Right renal pelvis (tissue), 4 donors: ENCODE measurements around the gene MAPK4. TPM values are rescaled to one million over a fixed set of nuclear protein-coding genes. Genes with fewer than 3 reads are reported as not detected.

Source experiments
- DNase-seq, 4 donors: peaks; one replicate each; pipeline ENCODE4 v3.0.0-alpha.2; 2013; ENCODE audit warnings: low read depth in 4 of 4, low spot score in 3 of 4, missing footprints in 1 of 4
- polyA plus RNA-seq, 4 donors: library from polyadenylated mRNA; unstranded; fragments of 120-200 nt; gene quantifications; one replicate each; pipeline ENCODE4 v1.2.1, GENCODE V29; 2013; ENCODE audit not compliant: insufficient read length in 4 of 4

Gene MAPK4
- polyA plus RNA-seq, 4 donors = 8.8 to 10.5 (median 10.1) TPM

GRCh38 chr18:50649821-50650220 lies 89.9 kb downstream of the MAPK4 start:
- no peak for DNase-seq

DNA sequence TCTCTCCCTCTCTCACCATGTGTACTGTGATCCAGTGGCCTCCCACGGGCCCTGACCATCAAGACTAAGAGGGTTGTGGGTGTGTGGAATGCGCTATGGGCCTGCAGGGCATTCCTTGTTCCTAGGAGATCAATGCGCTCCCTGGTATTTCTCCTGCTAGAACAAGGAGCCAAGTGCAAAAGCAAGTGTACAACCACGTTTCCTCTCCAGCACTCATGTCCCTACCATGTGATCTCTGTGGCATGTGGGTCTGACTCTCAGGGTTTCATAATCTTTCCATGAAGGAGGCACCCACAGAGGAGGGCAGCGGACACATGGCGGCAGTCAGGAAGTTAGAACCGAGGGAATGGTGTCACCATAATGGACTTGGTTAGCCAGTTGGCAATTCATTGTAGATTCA lies 91.4 kb downstream of the MAPK4 start:
- DNase-seq = no peak

DNA sequence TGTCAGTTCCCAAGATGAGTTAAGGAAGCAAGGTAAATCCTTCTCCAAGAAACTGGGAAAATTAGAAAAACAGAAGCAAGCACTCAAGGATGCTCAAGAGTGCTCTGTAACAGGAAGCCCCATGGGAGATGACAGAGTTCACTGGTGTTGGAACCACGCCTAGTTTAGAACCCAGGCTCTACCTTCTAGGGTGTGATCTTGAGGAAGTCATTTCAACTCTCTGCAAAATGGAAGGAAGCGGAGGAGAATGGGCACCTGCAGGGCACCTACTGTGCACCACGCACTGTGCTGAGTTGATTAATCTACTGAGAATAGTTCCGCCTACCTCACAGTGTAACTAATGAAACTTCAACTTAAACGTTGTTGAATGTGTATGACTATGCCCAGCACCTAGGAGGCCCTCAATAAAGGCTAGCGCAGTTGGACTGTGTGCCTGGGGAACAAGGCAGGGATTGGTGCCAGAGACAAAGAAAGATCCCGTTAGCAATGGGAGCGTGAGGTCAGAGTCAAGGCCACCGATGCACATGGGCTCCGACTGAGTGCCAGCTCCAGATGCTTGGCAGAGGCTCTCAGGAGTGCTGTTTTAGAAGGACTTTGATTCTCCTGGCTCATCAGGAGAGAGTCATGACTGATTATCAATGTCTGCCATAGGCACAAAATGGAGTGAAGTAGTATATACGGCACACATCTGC lies 93.7 kb downstream of the MAPK4 start:
- no peak for DNase-seq

- DNase-seq = no peak
Measured at GRCh38 chr18:50654211-50654610, 94.3 kb downstream of the MAPK4 start.

DNA sequence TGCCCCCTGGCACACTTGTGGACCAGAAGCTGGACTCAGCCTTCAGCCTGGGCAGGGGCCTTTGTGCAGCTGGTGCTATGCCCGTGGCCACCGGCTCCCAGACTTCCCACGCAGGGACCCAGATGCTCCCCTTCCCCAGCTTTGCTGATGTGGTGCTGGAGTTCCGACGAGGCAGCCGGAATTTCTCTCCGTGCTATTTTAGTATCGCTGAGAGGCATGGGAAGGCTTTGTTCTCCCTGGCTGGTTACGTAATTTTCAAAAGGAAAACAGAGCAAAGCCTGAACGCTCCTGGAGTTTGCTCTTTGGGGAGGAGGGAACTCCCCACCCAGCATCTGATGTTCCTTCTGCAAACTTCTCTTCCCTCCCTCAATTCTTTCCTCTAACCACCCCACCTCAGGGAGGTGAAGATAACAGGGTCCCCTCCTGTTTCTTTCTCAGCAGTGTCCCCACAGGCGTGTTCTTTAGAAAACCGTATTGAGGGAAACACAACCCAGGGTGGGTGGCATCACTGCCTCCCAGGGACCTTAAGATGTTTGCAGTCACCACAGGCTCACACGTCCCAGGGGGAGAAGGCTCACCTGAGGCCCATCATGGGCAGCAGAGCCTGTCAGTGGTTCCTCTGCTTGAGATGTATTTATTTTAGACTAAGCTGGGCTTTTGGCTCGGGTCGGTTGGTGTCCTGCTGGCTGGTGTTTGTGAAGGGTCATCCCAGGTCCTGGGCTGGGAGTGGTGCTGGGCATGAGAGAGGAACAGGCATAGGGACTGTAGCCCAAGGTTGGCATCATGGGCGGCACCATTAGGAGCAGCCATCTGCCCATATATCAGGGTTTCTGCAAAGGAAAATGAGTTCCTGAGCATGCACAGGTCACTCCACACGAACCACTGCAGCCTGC lies 95.0 kb downstream of the MAPK4 start:
- no peak for DNase-seq

DNA sequence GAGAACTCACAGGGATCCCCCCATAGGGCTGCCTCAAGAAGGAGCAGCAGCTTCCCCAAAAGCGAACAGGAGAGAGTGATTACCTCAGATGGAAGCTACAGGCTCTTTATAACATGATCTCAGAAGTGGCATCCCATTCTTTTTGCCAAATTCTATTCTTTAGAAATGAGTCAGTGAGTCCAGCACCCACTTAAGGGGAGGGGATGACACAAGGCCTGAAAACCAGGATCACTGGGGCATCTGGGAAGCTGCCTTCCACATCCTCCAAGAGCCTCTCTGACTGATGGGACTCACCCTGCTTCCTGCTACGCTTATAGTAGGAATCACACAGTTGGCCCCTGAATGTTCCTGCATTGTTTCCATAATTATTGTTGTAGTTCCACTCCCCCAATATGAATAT lies 96.5 kb downstream of the MAPK4 start:
- no peak for DNase-seq

DNA sequence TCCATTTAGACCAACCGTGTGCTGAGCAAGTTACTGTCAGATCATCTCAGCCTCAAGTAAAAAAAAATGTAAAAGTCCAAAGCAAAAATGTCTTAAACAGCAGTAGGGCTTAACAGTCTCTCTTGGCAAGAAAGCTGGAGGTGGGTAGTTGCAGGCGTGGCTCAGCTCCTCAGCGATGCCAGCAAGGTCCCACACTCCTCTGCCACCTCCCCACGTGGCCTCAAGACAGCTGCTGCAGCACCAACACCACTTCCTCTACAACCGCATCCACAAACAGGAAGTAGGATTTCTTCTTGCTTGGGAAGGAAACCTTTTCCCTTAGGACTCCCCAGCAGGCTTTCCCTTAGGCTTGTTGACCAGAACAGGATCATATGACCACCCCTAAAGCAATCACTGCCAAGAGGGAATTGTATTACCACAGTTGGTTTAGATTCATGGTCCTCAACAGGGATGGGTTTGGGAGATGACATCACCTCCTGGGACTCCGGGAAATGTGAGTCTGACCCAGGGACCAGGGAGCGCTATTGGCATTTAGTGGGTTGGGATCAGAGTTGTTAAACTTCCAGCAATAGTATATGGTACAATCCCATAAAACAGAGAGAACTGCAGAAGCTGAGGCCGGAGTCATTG lies 97.1 kb downstream of the MAPK4 start:
- DNase-seq = no peak

DNA sequence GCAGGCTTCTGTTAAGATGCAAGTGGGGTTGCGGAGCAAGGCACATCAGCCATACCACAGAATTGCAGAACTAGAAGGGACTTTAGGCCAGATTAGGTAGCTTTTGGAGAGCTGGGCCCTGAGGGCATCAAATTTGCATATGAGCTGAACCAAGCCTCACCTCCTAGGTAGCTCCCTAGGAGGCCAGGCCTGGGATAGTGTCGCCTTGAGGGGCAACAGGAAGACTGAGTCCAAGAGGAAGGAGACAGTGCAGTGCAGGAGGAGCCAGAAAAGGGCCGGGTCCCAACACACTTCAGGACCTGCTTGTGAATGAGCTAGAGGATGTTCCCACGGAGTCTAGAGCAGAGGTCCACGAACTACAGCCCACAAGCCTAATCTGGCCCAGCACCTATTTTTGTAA lies 98.7 kb downstream of the MAPK4 start:
- no peak for DNase-seq

- DNase-seq = no peak
Measured at GRCh38 chr18:50659091-50660003, 99.5 kb downstream of the MAPK4 start.

- DNase-seq = no peak
Measured at GRCh38 chr18:50661013-50661412, 101.1 kb downstream of the MAPK4 start.

GRCh38 chr18:50662177-50662576 lies 102.3 kb downstream of the MAPK4 start:
- no peak for DNase-seq

GRCh38 chr18:50662775-50663383 lies 103.0 kb downstream of the MAPK4 start:
- no peak for DNase-seq

DNA sequence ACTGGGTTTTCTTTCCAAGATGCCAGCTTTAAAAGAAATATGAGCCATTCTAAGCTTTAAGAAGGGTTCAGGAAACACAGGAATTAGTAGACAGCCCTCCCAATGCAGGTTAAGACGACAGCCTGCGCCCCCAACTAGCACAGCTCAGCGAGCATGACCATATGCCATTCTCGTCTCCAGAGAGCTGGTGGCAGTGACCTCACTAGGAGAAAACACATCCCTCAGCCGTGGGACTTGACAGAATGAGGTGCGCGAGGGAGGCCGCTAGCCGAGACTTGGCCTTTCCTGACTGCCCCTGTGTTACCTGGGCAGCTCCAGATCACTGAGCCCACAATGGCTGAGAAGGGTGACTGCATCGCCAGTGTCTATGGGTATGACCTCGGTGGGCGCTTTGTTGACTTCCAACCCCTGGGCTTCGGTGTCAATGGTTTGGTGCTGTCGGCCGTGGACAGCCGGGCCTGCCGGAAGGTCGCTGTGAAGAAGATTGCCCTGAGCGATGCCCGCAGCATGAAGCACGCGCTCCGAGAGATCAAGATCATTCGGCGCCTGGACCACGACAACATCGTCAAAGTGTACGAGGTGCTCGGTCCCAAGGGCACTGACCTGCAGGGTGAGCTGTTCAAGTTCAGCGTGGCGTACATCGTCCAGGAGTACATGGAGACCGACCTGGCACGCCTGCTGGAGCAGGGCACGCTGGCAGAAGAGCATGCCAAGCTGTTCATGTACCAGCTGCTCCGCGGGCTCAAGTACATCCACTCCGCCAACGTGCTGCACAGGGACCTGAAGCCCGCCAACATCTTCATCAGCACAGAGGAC lies 103.9 kb downstream of the MAPK4 start:
- DNase-seq = no peak

DNA sequence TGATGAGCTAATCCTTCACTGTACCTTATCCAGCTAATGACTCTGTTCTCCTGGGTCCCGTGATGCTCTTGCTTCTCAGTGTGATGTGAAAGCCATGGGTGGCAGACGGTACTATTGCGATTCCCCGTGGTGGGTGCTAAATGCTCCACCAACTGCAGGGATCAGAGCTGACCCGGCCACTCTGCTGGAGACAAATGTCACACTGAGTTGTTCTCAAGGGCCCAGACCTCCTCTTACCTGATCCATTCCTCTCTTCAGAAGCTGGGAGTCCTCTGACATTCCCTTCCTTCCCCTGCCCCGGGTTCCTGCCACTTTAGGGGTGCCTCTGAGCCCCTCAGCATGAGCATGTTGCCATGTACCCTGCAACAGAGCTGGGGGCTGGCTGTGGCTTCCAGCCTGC lies 105.1 kb downstream of the MAPK4 start:
- DNase-seq = no peak

- DNase-seq = no peak
Measured at GRCh38 chr18:50665519-50665918, 105.6 kb downstream of the MAPK4 start.

- no peak for DNase-seq
Measured at GRCh38 chr18:50666536-50666935, 106.6 kb downstream of the MAPK4 start.

DNA sequence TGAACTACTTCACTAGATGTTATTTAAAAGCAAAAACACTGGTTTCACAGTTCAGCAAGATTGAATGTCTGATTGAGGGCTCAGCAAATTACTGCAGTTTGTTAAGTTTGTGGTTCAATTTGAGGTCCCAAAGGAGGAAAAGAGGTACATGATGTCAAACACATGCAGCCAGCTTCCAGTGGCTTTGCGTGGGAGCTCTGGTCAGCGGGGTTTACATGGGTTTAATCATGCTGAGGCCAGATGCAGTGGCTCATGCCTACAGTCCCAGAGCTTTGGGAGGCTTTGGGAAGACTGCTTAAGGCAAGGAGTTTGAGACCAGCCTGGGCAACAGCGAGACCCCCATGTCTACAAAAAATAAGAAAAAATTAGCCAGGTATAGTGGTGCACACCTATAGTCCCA lies 111.5 kb downstream of the MAPK4 start:
- no peak for DNase-seq

- no peak for DNase-seq
Measured at GRCh38 chr18:50674307-50674980, 114.6 kb downstream of the MAPK4 start.

- no peak for DNase-seq
Measured at GRCh38 chr18:50675043-50675442, 115.2 kb downstream of the MAPK4 start.
